T-helper 22 cell (primary cell): Measurements from ENCODE around the gene UBASH3A.
"Not testable (repeated sequence)": the region's sequence is repeated elsewhere in the genome, so short reads cannot be mapped to it uniquely, and the experiment has no call there.

Experiments used
- DNase-seq: peaks from one replicate; pipeline ENCODE4 v3.0.0-alpha.2; 2020; ENCODE audit warnings: low read depth

UBASH3A gene

DNA sequence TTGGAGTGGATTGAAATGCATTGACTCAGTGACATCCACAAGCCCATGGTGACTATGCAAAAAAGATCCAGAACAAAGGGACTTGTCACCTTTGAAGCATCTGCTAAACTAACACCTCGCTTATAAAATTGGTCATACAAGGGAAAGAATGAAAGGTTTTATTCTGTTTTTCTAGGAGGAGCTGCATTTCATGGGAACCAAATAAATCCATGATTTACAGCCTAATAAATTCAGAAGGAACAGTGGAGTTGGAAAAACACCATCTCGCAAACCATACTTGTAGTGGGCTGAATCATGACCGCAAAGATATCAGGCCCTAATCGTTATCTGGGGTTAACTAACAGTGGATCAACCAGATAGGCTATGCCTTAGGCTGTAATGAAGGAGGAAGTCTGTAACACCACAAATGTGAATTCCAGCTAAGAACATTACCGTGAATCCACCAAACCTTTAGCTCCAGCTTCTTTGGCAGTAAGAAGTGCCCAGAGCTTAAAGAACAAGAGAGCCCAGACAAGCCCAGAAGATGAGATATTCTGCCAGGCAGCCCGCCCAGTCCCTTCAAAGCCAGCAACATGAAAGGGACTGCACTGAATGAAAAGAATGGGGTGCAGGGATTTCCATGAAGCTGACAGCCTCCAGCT, 64.9 kb downstream of the UBASH3A start:
- no peak for DNase-seq

DNA sequence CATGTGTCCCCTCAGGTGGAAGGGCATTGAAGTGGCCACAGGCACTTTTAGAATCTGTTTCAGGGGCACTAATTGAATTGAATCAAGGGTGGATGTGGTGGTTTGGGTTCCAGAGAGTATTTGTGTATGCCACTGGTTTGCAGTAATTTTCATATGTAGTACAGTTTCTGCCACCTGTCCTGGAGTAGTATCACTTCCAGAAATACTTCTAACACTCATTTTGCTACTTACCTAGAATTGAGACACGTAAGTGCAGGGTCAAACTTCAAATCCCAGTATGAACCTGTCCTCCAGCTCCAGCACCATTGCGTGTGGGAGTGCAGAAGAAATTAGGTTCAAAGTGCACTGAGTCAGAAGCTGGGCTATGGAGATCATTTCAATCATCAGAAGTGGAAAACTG, 65.6 kb downstream of the UBASH3A start:
- no peak for DNase-seq

GRCh38 chr21:42469726-42470125, 66.0 kb downstream of the UBASH3A start:
- not testable (repeated sequence) for DNase-seq

DNA sequence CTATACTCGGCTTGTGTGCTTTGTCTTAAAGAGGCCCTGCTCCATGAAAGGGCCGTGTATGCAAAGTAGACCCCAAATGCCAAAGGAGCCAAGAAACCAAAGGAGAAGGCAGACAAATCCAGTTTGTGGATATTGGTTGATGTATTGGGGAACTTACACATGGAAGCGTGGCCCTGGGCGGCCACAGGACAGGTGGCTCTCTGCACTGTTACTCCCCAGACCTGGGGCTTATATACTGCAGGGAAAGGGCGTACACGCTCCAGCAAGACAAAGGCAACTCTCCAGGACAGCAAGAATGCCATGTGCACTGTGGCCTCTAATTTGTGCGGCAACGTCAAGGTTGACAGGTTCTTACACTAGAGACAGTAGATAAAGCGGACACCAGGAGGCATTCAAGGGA, 67.5 kb downstream of the UBASH3A start:
- no peak for DNase-seq

GRCh38 chr21:42471716-42472330, 68.1 kb downstream of the UBASH3A start:
- DNase-seq = no peak

DNA sequence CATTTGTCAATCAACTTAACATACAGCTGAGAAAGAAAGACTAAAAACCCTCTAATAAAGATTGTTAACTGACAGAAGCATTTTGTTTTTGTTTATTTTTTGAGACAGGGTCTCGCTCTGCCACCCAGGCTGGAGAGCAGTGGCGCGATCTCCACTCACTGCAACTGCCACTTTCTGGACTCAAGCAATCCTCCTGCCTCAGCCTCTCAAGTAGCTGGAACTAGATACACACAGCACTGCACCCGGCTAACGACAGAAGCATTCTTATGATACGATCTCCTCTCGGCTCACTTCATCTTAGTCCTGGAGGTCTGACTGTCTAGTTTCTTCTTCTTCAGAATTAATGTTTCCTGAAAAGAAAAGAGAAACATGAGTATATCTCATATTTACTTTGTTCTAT, 68.8 kb downstream of the UBASH3A start:
- DNase-seq = no peak

DNA sequence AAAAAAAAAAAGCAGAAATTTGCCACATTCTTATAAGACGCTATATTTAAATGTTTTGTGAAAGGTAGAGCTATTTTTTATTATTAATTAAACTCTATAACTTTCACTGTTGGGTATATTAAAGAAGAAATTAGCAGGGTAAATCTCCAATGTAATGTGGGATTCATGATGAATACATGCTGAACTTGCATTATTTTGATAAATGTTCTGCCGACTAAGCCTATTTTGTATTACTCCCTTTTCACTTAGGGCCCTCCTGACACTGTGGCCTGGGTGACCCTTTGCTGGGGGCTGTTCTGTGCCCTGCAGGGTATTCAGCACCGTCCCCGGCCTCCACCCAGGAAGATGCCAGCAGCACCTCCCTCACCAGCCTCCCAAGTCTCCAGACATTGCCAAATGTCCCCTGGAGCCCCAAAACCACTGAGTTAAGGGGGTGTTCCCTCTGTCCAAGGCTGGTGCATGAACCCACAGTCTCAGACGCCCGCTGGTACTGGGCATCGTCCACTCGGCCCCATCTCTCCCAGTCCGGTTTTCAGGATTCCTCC, 69.9 kb downstream of the UBASH3A start:
- no peak for DNase-seq

DNA sequence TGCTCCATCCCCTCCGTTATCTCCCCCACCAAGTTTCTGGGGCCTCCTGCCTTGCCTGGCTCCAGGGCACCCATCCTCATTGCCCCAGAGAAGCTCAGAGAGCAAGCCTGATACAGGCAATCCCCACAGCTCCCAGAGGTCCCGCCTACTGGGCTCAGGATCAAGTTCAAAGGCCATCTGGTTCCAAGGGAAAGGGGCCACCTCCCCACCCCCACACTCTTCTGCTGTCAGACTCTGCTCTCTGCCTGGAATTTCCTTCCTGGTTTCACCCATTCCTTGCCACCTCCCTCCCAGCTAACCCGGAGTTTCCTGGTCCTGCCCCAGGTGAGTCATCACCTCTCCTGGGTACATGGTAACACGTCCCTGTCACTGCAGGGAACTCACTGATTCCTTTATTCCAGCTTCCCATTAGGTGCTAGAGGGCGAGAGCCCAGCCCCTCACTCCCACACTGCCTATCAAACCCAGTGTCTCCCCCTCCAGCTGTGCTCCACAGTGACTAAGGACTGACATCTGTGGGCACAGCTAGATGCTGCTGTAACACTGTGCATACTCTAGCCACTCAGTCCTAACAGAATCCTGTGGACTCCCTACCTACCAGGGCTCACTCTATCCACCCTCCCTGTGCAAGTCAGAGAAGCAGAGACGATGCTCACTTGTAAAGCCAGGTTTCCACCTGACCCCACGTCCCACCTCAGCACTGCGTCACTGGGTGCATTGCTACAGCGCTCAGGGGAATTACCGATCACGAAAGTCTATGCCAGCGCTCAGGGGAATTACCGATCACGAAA, 70.5 kb downstream of the UBASH3A start:
- no peak for DNase-seq

GRCh38 chr21:42475036-42475435, 71.3 kb downstream of the UBASH3A start:
- no peak for DNase-seq

DNA sequence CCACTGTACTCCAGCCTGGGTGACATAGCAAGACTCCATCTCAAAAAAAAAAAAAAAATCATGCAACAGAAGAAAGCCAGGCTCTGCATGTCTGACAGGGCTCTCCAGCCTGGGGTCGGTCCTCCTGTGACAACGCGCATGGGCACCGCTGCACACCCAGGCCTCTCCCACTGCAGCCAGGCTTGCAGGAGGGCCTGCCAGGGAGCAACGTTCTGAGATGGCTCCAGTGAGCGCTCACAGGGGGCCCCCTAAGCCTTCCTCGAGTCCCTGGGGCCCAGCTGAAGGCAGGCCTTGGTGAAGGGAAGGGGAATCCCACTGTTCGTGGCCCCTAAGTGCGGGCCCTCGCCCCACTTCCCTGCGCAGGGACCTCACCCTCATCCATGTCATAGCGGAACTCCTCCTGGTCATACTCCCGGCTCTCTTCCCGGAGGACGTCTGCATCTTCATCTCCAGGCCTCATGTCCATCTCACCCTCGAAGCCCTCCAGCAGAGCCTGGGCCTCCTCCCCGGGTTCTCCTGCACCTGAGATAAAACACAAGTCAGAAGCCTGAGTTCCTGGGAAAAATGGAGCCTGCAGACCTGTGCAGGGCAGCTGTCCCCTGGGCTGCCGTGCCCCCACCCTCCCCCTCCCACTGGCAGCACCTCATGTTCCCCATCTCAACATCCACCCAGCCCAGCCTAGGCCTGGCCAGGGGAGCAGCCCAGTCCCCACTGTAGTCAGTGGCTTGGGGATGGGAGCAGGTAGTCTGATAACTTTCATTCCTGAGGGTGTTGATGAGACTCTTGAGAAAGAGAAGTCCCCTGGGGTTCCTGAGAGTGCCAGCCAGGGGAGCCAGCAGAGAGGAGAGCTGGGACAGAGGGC, 72.1 kb downstream of the UBASH3A start:
- DNase-seq = no peak

DNA sequence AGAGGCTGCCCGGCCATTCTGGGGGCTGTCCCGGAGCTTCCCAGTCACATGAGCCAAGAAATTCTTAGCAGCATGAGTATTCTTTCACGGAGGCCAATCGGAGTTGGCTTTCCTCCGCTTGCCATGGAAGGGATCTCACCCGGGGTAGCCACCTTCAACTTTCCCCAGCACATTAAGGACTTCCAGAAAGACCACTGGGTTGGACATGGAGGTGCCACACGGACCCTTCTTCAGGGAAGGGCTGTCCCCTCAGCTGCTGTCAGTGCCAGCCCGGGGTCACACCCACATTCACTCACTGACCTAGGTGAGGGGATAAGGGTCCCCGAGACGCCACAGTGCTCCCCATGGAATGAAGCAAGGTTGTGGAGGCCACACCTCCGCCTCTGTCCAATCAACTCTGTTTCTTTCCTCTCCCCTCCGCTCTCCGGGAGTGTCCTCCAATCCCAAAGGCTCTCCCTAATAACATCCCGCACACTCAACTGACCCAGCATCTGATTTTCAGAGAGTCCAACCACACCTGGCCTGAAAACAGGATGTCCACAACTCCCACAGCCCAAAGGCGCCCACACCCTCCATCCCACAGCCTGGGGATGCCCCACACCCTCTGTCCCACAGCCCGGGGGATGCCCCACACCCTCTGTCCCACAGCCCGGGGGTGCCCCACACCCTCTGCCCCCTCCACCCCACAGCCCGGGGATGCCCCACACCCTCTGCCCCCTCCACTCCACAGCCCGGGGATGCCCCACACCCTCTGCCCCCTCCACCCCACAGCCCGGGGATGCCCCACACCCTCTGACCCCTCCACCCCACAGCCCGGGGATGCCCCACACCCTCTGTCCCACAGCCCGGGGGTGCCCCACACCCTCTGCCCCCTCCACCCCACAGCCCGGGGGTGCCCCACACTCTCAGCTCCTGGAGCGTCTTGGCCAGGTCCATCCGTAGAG, 73.0 kb downstream of the UBASH3A start:
- no peak for DNase-seq

DNA sequence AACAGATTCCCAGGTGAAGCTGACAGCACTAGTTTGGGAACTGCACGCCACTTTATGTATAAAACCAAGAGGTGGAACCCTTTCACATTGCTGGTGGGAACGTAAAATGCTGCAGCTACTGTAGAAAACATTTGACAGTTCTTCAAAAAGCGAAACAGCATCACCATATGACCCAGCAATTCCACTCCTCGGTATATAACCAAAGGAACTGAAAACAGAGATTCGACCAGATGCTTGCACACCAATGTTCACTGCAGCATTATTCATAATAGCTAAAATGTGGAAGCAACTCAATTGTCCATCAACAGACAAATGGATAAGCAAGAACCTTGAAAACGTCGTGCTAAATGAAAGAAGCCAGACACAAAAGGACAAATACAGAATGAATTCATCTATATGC, 74.8 kb downstream of the UBASH3A start:
- DNase-seq = no peak

DNA sequence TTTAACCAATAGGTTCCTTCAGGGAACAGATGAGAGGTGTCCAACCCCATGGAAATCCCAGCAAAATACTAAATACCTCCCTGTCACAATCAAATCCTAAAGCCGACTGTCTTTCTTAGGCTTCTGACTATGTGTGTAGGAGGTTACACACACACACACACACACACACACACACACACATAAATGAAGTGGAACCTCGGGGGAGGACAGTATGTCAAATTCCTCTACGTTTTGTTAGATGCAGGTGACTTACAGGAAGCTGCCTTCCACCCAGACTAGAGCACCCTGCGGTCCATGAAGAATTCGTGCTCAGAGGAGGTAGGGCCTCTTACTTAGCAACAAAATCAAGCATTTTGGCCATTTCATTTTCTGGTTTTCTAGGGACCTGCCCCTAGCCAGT, 75.9 kb downstream of the UBASH3A start:
- DNase-seq = no peak

DNA sequence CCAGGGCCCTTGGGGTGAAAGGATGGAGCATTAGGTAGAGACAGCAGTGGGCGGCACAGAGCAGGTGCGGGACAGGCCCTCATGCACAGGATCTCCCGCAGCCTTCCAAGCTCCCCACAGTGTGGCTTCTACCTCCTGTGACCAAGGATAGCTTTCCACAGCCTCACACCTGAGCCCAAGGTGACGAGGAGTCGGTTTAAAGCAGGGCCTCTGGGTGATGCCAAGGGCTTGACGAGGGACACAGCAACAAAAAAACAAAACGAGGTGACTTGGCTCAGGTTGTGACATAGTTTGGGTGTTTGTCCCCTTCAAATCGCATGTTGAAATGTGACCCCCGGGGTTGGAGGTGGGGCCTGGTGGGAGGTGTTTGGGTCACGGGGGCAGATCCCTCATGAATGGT, 77.0 kb downstream of the UBASH3A start:
- no peak for DNase-seq

DNA sequence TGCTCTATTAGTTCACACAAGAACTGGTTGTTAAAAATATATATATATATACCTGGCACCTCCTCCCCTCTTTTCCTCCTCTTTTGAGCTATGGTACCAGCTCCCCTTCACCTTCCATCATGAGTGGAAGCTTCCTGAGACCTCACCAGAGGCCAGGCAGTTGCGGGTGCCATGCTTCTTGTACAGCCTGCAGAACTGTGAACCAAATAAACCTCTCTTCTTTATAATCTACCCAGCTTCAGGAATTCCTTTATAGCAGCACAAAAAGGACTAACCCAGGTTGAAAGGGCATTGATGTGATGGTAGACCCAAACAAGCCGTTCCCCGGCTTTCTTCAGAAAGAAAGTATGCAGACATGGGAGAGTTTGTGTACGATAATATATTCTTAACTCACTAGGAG, 77.5 kb downstream of the UBASH3A start:
- no peak for DNase-seq

DNA sequence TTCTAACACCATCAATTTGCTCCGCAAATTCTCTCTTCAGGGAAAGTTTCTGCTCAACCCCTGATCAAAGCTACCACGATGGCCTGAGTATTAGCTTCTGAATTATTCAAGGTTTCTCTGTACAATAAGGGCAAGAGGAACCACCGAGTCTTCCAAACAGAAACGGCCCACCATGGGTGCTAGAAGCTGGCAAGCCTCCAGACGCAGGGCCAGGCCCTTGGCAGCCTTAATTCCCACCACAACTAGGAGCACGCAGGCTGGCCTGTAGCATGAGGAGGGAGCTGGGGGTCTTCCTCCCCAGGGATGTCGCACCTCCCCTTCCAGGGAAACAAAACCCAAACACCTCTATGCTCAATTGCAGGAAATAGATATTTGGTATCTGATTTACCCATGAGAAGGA, 81.3 kb downstream of the UBASH3A start:
- no peak for DNase-seq

- DNase-seq = no peak
Observed at GRCh38 chr21:42486072-42486471, 82.4 kb downstream of the UBASH3A start.

- DNase-seq = no peak
Observed at GRCh38 chr21:42486531-42486930, 82.8 kb downstream of the UBASH3A start.

GRCh38 chr21:42489006-42489563, 85.4 kb downstream of the UBASH3A start:
- DNase-seq = no peak

DNA sequence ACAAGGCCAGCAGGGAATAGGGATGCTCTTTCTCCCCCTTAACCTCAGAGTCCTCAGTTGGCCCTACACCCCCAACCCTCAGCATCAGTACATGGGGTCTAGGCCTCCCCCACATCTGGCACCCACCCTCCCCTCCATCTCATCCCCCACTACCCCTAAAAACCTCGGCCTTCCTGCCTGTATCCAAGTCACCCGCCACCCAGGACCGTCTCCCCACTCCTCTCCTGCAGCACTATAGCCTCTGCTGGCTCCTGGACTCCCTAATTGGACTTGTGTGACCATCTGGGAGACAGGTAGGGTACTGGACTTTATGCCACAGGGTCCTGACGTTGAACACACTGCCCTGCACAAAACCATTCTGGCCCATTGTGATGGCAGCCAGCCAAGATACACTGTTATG, 86.3 kb downstream of the UBASH3A start:
- no peak for DNase-seq

DNA sequence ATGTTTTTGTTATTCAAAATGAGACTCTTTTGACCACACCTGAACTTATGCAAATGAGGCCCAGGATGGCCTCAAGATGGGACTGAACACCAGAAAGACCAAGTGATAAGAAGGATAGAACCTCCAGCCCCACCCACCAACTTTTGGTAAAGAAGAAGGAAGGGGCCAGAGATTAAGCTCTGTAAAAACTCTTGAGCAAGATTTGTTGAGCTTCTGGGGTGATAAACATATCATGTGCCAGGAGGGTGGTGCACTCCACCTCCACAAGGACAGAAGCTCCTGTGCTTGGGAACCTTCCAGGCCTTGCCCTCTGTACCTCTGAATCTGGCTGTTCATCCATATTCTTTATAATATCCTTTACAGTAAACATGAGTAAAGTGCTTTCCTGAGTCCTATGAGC, 87.0 kb downstream of the UBASH3A start:
- DNase-seq = no peak
